ENCODE data around the gene BTBD10.
A peak's percentile ranks its signal among the peaks of the same experiment; 100 is the strongest.
"Not testable (repeated sequence)": the region's sequence is repeated elsewhere in the genome, so short reads cannot be mapped to it uniquely, and the experiment has no call there.

Gene BTBD10

DNA sequence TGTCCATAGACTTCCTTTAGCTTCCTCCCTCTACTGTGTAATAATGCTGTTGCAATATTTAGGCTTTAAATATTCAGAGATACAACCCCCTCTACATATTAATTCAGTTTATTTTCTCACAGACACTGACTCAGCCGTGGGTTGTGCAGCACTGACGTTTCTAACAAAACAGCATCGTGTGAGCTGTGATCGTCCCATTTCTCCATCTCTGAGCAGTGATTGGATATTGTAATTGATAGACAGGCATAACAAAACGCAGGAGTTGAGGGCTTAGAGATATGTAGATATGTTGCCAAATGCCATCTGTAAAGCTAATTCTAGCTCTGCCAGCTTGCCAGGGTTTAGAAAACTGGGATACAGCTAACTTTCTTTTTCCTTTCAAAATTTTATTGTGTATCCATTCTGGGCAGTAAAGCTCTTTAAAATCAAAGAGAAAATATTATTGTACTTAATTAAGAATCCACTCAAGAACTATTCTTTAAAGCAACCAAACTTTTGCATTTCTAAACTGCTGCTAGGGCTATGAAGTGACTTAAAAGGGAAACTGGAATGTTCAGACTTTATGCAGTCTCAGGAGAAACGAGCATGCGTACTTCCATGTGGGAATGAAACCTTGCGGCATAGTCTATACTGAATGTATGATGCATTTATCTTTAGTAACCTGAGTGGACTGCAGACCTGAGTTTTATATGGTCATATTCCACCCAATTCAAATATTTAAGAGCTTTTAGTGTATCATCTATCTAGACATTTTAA lies 22.7 kb downstream of the BTBD10 start:
- DNase-seq (ENCODE audit: low read depth in 2 of 2): peak; percentile 69 to 76

GRCh38 chr11:13438291-13438690 lies 24.7 kb downstream of the BTBD10 start:
- no peak for DNase-seq (ENCODE audit: low read depth in 2 of 2)

DNA sequence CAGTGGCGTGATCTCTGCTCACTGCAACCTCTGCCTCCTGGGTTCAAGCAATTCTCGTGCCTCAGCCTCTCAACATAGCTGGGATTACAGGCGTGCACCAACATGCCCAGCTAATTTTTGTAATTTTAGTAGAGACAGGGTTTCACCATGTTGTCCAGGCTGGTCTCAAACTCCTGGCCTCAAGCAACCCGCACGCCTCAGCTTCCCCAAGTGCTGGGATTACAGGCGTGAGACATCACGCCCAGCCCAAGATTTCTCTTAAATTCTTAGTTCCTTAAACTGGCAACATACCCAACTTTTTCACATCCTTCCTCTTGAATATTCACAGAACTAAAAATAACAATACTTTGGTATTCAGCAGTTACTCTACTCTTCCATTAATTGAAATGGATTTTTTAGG lies 26.2 kb downstream of the BTBD10 start:
- DNase-seq (ENCODE audit: low read depth in 2 of 2): not testable (repeated sequence)

GRCh38 chr11:13434247-13435205 lies 28.5 kb downstream of the BTBD10 start:
- DNase-seq (ENCODE audit: low read depth in 2 of 2): no peak

GRCh38 chr11:13433437-13433836 lies 29.6 kb downstream of the BTBD10 start:
- DNase-seq (ENCODE audit: low read depth in 2 of 2): no peak

DNA sequence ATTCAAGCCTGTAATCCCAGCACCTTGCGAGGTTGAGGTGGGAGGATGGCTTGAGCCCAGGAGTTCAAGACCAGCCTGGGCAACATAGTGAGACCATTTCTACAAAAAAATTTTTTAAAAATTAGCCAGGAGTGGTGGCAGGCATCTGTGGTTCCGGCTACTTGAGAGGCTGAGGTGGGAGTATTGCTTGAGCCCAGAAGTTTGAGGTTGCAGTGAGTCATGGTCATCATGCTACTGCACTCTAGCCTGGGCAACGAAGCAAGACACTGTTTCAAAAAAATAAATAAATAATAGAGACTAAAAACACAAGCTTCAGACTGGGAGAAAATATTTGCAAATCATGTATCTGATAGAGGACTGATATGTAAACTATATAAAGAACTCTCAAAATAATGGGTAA lies 33.2 kb downstream of the BTBD10 start:
- DNase-seq (ENCODE audit: low read depth in 2 of 2): no peak

- DNase-seq (ENCODE audit: low read depth in 2 of 2): no peak
Observed at GRCh38 chr11:13429288-13429687, 33.7 kb downstream of the BTBD10 start.

DNA sequence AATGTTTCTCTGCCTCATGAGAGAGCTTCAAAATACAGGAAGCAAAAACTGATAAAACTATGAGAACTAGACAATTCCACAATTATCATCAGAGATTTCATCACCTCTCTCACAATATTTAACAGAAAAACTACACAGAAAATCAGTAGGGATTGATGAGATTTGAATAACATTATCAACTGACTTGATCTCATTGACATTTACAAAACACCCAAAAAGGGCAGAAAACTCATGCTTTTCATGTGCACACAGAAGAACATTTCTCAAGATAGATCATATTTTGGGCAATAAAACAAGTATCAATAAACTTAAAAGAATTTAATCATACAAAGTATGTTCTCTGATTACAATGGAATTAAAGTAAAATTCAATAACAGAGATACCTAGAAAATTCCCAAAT lies 35.6 kb downstream of the BTBD10 start:
- DNase-seq (ENCODE audit: low read depth in 2 of 2): no peak

DNA sequence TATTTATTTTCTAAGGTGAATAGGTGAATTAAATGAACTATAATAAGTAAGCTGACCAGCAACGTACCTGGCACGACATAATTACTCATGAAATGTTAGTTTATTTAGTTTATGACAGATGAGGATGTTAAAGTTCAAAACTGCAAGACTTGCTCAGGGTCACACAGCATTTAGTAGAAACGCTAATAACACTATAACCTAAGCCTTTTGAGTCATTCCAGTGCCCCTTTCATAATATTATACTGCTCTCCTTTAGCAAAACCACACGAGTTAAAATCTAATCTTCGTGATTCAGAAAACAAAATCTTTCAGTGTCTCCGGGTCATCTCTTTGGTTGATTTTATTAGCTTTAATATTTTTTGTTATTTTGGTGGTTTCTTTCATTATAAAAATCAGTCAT lies 39.6 kb downstream of the BTBD10 start:
- no peak for DNase-seq (ENCODE audit: low read depth in 2 of 2)

DNA sequence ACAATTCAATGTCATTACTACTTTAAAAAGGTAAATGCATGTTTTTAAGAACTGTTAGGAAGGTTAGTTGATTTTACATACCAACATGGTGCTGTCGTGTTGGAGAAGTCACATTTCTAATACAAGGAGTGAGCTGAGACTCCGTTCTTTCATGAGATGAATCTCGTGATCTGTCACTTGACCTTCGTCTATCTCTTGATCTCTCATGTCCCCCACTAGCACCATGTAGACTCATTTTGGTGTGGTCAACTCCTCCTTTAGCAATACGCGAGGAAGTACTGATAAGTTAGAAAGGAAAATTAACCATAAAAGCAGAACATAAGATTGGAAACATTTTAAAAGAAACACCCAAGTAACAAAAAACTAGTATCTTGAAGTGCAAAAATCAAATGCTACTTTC lies 41.5 kb downstream of the BTBD10 start:
- no peak for DNase-seq (ENCODE audit: low read depth in 2 of 2)

GRCh38 chr11:13415201-13415600 lies 47.8 kb downstream of the BTBD10 start:
- DNase-seq (ENCODE audit: low read depth in 2 of 2): no peak

DNA sequence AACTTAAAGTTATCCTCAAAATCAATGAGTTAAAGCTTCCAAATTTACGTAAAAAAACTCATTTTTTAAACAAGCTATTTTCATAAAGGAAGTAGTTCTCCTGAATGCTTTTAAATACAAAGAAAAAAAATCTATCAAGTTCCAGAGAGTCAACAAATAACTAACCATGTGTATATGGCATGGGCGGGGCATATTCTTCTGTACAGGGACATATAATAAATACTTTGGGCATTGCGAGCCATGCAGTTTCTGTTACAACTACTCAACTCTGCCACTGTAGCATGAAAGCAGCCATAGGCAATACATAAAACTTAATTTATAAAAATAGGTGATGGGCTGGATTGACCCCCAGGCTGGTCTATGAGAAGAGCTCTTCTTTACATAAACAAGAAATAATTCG lies 57.8 kb downstream of the BTBD10 start:
- DNase-seq (ENCODE audit: low read depth in 2 of 2): no peak

- not testable (repeated sequence) for DNase-seq (ENCODE audit: low read depth in 2 of 2)
Observed at GRCh38 chr11:13398335-13398734, 64.7 kb downstream of the BTBD10 start.

DNA sequence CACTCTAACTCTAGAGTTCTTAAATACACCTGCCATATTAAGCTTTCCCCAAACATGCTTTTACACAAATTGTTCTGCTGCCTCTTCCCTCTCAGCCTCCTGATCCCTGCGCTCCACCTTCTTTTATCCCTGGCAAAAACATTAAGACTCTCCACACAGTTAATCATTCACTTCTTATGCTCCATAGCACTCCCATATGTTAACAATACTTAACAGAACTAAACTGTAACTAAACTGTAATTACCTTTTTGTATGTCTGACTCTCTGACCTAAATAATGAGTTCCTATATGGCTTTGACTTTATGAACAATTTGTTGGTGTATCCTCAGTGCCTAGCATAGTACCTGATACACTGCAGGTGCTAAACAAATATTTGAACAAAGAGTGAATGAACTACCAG lies 71.8 kb downstream of the BTBD10 start:
- no peak for DNase-seq (ENCODE audit: low read depth in 2 of 2)

DNA sequence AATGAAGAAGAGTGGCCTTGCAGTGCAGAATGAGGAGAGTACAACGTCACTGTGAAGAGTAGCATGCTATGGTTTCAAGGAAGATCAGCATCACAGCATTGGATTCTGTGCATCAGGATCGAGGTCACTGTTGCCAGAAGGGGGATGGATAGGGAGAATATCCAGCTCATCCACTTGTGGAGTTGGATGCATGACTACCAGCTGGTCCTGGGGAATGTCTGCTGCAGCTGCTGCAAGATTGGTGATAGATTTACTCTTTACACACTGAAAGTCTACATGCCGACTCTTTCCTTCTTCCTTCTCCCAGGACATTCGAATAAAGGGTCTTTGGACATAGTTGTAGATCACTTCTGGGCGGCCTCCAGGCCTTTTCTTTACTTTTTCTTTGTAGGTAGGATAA lies 74.3 kb downstream of the BTBD10 start:
- DNase-seq (ENCODE audit: low read depth in 2 of 2): no peak

DNA sequence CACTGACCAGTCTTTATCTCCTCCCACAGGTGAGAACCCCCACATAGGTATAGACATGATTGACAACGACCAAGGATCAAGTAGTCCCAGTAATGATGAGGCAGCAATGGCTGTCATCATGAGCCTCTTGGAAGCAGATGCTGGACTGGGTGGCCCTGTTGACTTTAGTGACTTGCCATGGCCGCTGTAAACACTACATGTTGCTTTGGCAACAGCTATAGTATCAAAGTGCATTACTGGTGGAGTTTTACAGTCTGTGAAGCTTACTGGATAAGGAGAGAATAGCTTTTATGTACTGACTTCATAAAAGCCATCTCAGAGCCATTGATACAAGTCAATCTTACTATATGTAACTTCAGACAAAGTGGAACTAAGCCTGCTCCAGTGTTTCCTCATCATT lies 76.5 kb downstream of the BTBD10 start:
- DNase-seq (ENCODE audit: low read depth in 2 of 2): no peak

GRCh38 chr11:13384908-13385640 lies 77.9 kb downstream of the BTBD10 start:
- DNase-seq (ENCODE audit: low read depth in 2 of 2): peak; percentile 20 to 26

- no peak for DNase-seq (ENCODE audit: low read depth in 2 of 2)
Observed at GRCh38 chr11:13382751-13383150, 80.3 kb downstream of the BTBD10 start.

DNA sequence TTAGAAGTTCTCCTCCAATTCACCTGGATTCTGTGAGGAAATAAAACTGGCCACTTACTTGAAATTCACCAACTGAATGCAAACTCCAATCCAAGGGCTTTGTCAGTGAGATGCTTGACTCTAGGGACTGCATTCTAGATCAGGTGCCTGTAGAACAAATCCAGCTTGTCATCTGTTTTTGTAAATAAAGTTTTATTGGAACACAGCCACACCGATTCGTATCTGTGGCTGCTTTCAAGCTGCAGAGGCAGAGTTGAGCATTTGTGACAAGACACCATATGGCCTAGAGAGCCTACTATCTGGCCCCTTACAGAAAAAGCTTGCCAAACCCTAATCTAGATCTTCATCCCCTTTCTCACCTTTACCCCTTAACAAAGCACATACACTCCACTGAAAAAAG lies 82.3 kb downstream of the BTBD10 start:
- no peak for DNase-seq (ENCODE audit: low read depth in 2 of 2)

DNA sequence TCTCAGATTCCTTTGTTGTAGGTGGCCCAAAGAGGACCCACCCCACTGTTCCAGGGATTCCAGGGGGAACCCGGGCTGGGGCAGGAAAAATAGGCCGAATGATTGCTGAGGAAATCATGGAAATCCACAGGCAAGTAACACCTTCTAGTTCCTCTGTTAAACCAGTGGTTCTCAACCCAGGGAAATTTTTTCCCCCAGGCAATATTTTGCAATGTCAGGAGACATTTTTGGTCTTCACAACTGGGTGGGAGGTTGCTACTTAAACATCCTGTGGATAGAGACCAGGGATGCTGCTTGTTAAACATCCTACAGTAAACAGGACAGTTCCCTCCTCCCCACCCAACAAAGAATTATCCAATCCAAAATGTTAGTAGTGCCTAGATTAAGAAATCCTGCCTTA lies 84.7 kb downstream of the BTBD10 start:
- DNase-seq (ENCODE audit: low read depth in 2 of 2): no peak

GRCh38 chr11:13376838-13377237 lies 86.2 kb downstream of the BTBD10 start:
- no peak for DNase-seq (ENCODE audit: low read depth in 2 of 2)

GRCh38 chr11:13376402-13376801 lies 86.6 kb downstream of the BTBD10 start:
- DNase-seq (ENCODE audit: low read depth in 2 of 2): no peak
